BJ (cell line): ENCODE measurements around the gene MAPK1. TPM values are rescaled to one million over a fixed set of nuclear protein-coding genes. Genes with fewer than 3 reads are reported as not detected.
"Not testable (repeated sequence)": the region's sequence is repeated elsewhere in the genome, so short reads cannot be mapped to it uniquely, and the experiment has no call there.

ENCODE experiments used
- CTCF ChIA-PET: fragments of 350-600 bp; formaldehyde crosslinking; extraction: SDS; loops from one replicate; lab custom pipeline; 2021; ENCODE audit warnings: antibody characterized with exemption, inconsistent platforms; lab: Yijun Ruan, JAX
- POLR2A ChIA-PET: fragments of 300-600 bp; sonication (Branson Sonifier 250); formaldehyde crosslinking; extraction: SDS; loops from one replicate; lab custom pipeline; 2021; ENCODE audit warnings: antibody characterized with exemption; lab: Charles Lee
- DNase-seq: peaks from one replicate; pipeline ENCODE4 v3.0.0-alpha.2; 2011; ENCODE audit warnings: low read depth
- H3K27me3 ChIP-seq: 2 replicates; pipeline ENCODE4 v1.6.0; 2011; ENCODE audit warnings: low read length; ENCODE audit not compliant: control insufficient read depth, insufficient read depth
- H3K36me3 ChIP-seq: 2 replicates; pipeline ENCODE4 v1.5.1; 2011; ENCODE audit warnings: low read length; ENCODE audit not compliant: control insufficient read depth, insufficient read depth
- H3K4me3 ChIP-seq: 2 replicates; pipeline ENCODE4 v1.5.1; 2011; ENCODE audit warnings: low read depth, mild to moderate bottlenecking, control low read depth, low read length
- CTCF ChIP-seq: IDR thresholded peaks from 2 replicates; pipeline ENCODE4 v1.5.1; 2011; ENCODE audit warnings: low read depth, mild to moderate bottlenecking, control low read depth, inconsistent platforms, low read length, moderate library complexity; ENCODE audit not compliant: insufficient read depth
- polyA plus RNA-seq: library from polyadenylated mRNA; depleted of rRNA; stranded (reverse); fragments of >200 nt; gene quantifications from 2 replicates; pipeline ENCODE4 v1.2.3, GENCODE V29; 2011

The MAPK1 gene
- polyA plus RNA-seq, 1 experiment, result 119 TPM

- ChIA-PET POLR2A (no interaction called here), CTCF (no interaction called here)
- H3K36me3 ChIP-seq, result peaks cover 3% of the 10 kb centered on the region
- H3K4me3 ChIP-seq, result no peak overlapping the region
- no peak for DNase-seq
- no peaks in the 10 kb centered on the region; the same call in 1 of the 2 replicates for H3K27me3 ChIP-seq
- TF ChIP-seq CTCF, result no peak
These were observed 113.9 kb downstream of the MAPK1 start for GRCh38 chr22:21753374-21754111.

DNA sequence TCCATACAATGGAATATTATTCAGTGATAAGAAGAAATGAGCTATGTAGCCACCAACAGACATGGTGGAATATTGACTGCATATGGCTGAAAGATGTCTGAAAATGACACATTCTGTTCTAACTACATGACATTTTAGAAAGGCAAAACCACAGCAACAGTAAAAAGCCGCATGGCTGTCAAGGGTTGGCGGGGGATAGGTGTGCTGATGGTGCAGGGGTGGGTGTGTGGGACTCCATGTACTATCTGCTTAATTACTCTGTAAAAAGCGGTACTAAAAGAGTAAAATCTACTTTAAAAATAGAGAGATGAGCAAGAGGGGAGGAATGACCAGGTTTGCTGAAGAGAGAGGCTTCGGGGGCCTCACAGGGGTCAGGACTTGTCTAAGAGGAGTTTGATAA lies 115.2 kb downstream of the MAPK1 start:
- ChIA-PET CTCF (no interaction called here), POLR2A (no interaction called here)
- Histone ChIP-seq H3K4me3 (no peak overlapping the region), H3K27me3 (peaks cover 2% of the 10 kb centered on the region; the same call in 1 of the 2 replicates), H3K36me3 (no peaks in the 10 kb centered on the region; the same call in 1 of the 2 replicates)
- no peak for DNase-seq
- no peak for TF ChIP-seq CTCF

- POLR2A ChIA-PET, result no interaction called here
- CTCF ChIA-PET, result no interaction called here
- H3K4me3 ChIP-seq, result no peak overlapping the region
- peaks cover 3% of the 10 kb centered on the region for H3K27me3 ChIP-seq
- DNase-seq, result no peak
- no peak for TF ChIP-seq CTCF
- no peaks in the 10 kb centered on the region for H3K36me3 ChIP-seq
These were observed 121.5 kb downstream of the MAPK1 start for GRCh38 chr22:21745948-21746347.

DNA sequence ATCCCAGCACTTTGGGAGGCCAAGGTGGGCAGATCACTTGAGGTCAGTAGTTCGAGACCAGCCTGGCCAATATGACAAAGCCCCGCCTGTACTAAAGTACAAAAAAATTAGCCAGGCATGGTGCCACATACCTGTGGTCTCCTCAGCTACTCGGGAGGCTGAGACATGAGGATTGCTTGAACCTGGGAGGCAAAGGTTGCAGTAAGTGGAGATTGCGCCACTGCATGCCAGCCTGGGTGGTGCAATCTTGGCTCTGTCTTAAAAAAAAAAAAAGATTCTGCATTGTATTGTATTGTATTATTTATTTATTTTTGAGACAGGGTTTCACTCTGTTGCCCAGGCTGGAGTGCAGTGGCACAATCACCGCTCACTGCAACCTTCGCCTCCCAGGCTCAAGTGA lies 122.5 kb downstream of the MAPK1 start:
- DNase-seq, H3K36me3 ChIP-seq, H3K4me3 ChIP-seq, POLR2A ChIA-PET, H3K27me3 ChIP-seq: not testable (repeated sequence)
- CTCF ChIA-PET, result interaction anchor here (0.7 to 1.1 kb wide), 2 partner anchors 18 to 194 kb away, joined by 3 to 4 read pairs; no protein-coding TSS in a partner anchor

DNA sequence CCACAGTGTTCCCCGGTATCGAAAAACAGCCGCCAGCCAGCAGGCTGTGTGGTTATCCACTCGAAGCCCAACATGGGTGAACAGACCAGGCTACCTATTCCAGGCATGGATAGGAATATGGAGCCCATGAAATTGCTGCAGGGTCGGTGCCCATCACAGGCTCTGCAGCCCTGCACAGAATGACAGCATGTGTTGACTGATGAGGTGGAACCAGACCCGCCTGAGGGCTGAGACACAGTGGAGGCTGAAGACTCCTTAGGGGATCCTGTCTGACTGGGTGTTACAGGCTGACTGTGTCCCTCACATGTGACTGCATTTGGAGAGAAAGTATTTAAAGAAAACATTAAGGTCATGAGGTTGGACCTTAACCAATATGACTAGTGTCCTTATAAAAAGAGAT lies 125.7 kb downstream of the MAPK1 start:
- Histone ChIP-seq H3K4me3 (no peak overlapping the region), H3K36me3 (no peaks in the 10 kb centered on the region), H3K27me3 (peaks cover 4% of the 10 kb centered on the region)
- no peak for TF ChIP-seq CTCF
- CTCF ChIA-PET, result interaction anchor here (0.7 kb wide), 1 partner anchor 55 kb away, joined by 3 read pairs; no protein-coding TSS in a partner anchor
- DNase-seq, result no peak
- POLR2A ChIA-PET, result no interaction called here
